H1 (cell line): Measurements from ENCODE around the gene MATN1. TPM values are rescaled to one million over a fixed set of nuclear protein-coding genes. Genes with fewer than 3 reads are reported as not detected.

Experiments
- CTCF ChIA-PET: fragments of 300-600 bp; sonication (Branson Sonifier 250); formaldehyde crosslinking; loops from one replicate; lab custom pipeline; 2021; ENCODE audit not compliant: partially characterized antibody; lab: Charles Lee
- POLR2A ChIA-PET: fragments of 300-600 bp; sonication (Branson Sonifier 250); formaldehyde crosslinking; loops from one replicate; lab custom pipeline; 2021; ENCODE audit warnings: inconsistent platforms; ENCODE audit not compliant: partially characterized antibody; lab: Charles Lee
- DNase-seq, 2 experiments: peaks; one replicate each; pipeline versions ENCODE4 v3.0.0 to v3.0.0-alpha.2; 2010 to 2022; ENCODE audit warnings: low spot score in 2 of 2, low read depth in 1 of 2, mixed read lengths in 1 of 2
- FAIRE-seq: peaks from 2 replicates; lab custom pipeline; 2011; peaks lifted over from hg19 to GRCh38; lab: Jason Lieb, UNC
- H2AFZ ChIP-seq: 2 replicates; pipeline ENCODE4 v1.8.1; 2012; ENCODE audit warnings: low read length, inconsistent platforms
- H2AK5ac ChIP-seq: 2 replicates; pipeline ENCODE4 v1.6.1; 2013; ENCODE audit warnings: low read depth, low read length
- H2BK120ac ChIP-seq: replicated peaks from 2 replicates; pipeline ENCODE3; 2013; ENCODE audit warnings: low read depth, low read length, inconsistent platforms
- H2BK12ac ChIP-seq: 2 replicates; pipeline ENCODE4 v1.6.1; 2013; ENCODE audit warnings: low read depth, low read length
- H2BK15ac ChIP-seq: 2 replicates; pipeline ENCODE4 v1.6.1; 2013; ENCODE audit warnings: low read length
- H2BK20ac ChIP-seq: 2 replicates; pipeline ENCODE4 v1.6.1; 2013; ENCODE audit warnings: low read length
- H2BK5ac ChIP-seq: 2 replicates; pipeline ENCODE4 v1.6.1; 2013; ENCODE audit warnings: low read depth, low read length
- H3K14ac ChIP-seq: 2 replicates; pipeline ENCODE4 v1.6.1; 2013; ENCODE audit warnings: inconsistent platforms; ENCODE audit not compliant: insufficient read length
- H3K18ac ChIP-seq: 2 replicates; pipeline ENCODE4 v1.6.1; 2013; ENCODE audit warnings: low read length; ENCODE audit errors: extremely low read depth
- H3K23ac ChIP-seq: 2 replicates; pipeline ENCODE4 v1.6.1; 2013; ENCODE audit warnings: inconsistent platforms; ENCODE audit not compliant: insufficient read length
- H3K23me2 ChIP-seq: 2 replicates; pipeline ENCODE4 v1.6.1; 2013; ENCODE audit warnings: low read depth, low read length
- H3K27ac ChIP-seq: 2 replicates; pipeline ENCODE4 v1.6.1; 2011; ENCODE audit warnings: low read depth, low read length, inconsistent platforms
- H3K27me3 ChIP-seq, 4 experiments: replicated peaks in 1 of 4; 1 replicate in 1 of 4; 2 replicates in 3 of 4; pipeline versions ENCODE4 v1.6.1 to v1.8.1; 2011 to 2013; ENCODE audit warnings: low read length in 3 of 4, mild to moderate bottlenecking in 3 of 4, inconsistent platforms in 2 of 4, mixed read lengths in 2 of 4, moderate library complexity in 1 of 4; ENCODE audit not compliant: control insufficient read depth in 3 of 4, insufficient read depth in 3 of 4; ENCODE audit errors: extremely low read depth in 1 of 4
- H3K36me3 ChIP-seq, 4 experiments: 2 replicates each; pipeline versions ENCODE4 v1.6.1 to v1.8.1; 2011 to 2013; ENCODE audit warnings: mild to moderate bottlenecking in 4 of 4, low read length in 3 of 4, moderate library complexity in 2 of 4, control low read depth in 1 of 4, inconsistent platforms in 1 of 4; ENCODE audit not compliant: insufficient read depth in 4 of 4, control insufficient read depth in 2 of 4
- H3K4ac ChIP-seq: replicated peaks from 2 replicates; pipeline ENCODE3; 2013; ENCODE audit warnings: low read length, low read depth, mixed read lengths, inconsistent platforms; ENCODE audit not compliant: insufficient read length
- H3K4me1 ChIP-seq, 4 experiments: replicated peaks in 1 of 4; 1 replicate in 1 of 4; 2 replicates in 3 of 4; pipeline versions ENCODE4 v1.6.1 to v1.8.1; 2011 to 2013; ENCODE audit warnings: low read length in 3 of 4, inconsistent platforms in 2 of 4, mixed read lengths in 1 of 4; ENCODE audit not compliant: insufficient read depth in 4 of 4, control insufficient read depth in 3 of 4
- H3K4me2 ChIP-seq, 2 experiments: 2 replicates each; pipeline versions ENCODE4 v1.6.1 to v1.8.1; 2011 to 2013; ENCODE audit warnings: low read depth in 2 of 2, low read length in 2 of 2, control low read depth in 1 of 2, inconsistent platforms in 1 of 2, mild to moderate bottlenecking in 1 of 2; ENCODE audit not compliant: insufficient read depth in 1 of 2
- H3K4me3 ChIP-seq, 4 experiments: fragments of 200-600, 300-600 bp in 1 of 4; sonication (generic), shearing (Covaris generic), sonication (Bioruptor Twin) in 1 of 4; 2 replicates each; pipeline versions ENCODE4 v1.5.1 to v1.8.1; 2011 to 2016; ENCODE audit warnings: low read length in 4 of 4, low read depth in 3 of 4, control low read depth in 2 of 4, inconsistent platforms in 2 of 4, mild to moderate bottlenecking in 2 of 4, mixed read lengths in 1 of 4, moderate library complexity in 1 of 4; ENCODE audit not compliant: insufficient read depth in 2 of 4; ENCODE audit errors: extremely low read depth in 1 of 4
- H3K56ac ChIP-seq: replicated peaks from 2 replicates; pipeline ENCODE3; 2013; ENCODE audit warnings: low read depth, mild to moderate bottlenecking, mixed read lengths, low read length, inconsistent platforms; ENCODE audit not compliant: insufficient read length
- H3K79me1 ChIP-seq: 2 replicates; pipeline ENCODE4 v1.6.1; 2013; ENCODE audit warnings: low read depth, low read length, control low read depth
- H3K79me2 ChIP-seq, 2 experiments: 2 replicates each; pipeline versions ENCODE4 v1.6.1 to v1.8.1; 2012 to 2013; ENCODE audit warnings: low read length in 2 of 2, mild to moderate bottlenecking in 2 of 2, inconsistent platforms in 1 of 2; ENCODE audit not compliant: insufficient read depth in 2 of 2, control insufficient read depth in 1 of 2
- H3K9ac ChIP-seq, 4 experiments: replicated peaks in 1 of 4; 1 replicate in 1 of 4; 2 replicates in 3 of 4; pipeline versions ENCODE4 v1.6.1 to v1.8.1; 2011 to 2013; ENCODE audit warnings: low read depth in 3 of 4, low read length in 3 of 4, control low read depth in 2 of 4, mild to moderate bottlenecking in 2 of 4, moderate library complexity in 2 of 4, inconsistent platforms in 1 of 4; ENCODE audit errors: extremely low read depth in 1 of 4
- H3K9me3 ChIP-seq, 2 experiments: 2 replicates each; pipeline versions ENCODE4 v1.6.1 to v1.8.1; 2012 to 2013; ENCODE audit warnings: mild to moderate bottlenecking in 2 of 2, moderate library complexity in 2 of 2, control low read depth in 1 of 2, inconsistent platforms in 1 of 2, low read depth in 1 of 2, low read length in 1 of 2, mixed read lengths in 1 of 2; ENCODE audit not compliant: insufficient read depth in 2 of 2
- H4K20me1 ChIP-seq, 2 experiments: replicated peaks in 1 of 2; 2 replicates each; pipeline versions ENCODE3 to v1.8.1; 2011 to 2013; ENCODE audit warnings: inconsistent platforms in 2 of 2, low read length in 2 of 2, mild to moderate bottlenecking in 1 of 2; ENCODE audit not compliant: insufficient read depth in 2 of 2, control insufficient read depth in 1 of 2
- H4K5ac ChIP-seq: 2 replicates; pipeline ENCODE4 v1.6.1; 2013; ENCODE audit warnings: low read length, low read depth, mixed read lengths, inconsistent platforms; ENCODE audit not compliant: insufficient read length
- H4K8ac ChIP-seq: 2 replicates; pipeline ENCODE4 v1.8.0; 2013; ENCODE audit warnings: mild to moderate bottlenecking, moderate library complexity, low read length, inconsistent platforms; ENCODE audit not compliant: insufficient read depth; ENCODE audit errors: extremely low read depth
- H4K91ac ChIP-seq: replicated peaks from 2 replicates; pipeline ENCODE3; 2013; ENCODE audit warnings: low read length, mixed read lengths, inconsistent platforms; ENCODE audit not compliant: insufficient read length
- BCL11A ChIP-seq, 2 experiments: IDR thresholded peaks; one replicate each; pipeline ENCODE4 v1.6.1; 2011; ENCODE audit warnings: low read depth in 2 of 2, low read length in 2 of 2, mild to moderate bottlenecking in 2 of 2
- CREB1 ChIP-seq: IDR thresholded peaks from 2 replicates; pipeline ENCODE4 v1.6.1; 2012; ENCODE audit warnings: inconsistent platforms
- GTF2F1 ChIP-seq: IDR thresholded peaks from 2 replicates; pipeline ENCODE4 v1.6.1; 2012; ENCODE audit warnings: low read depth, low read length, improper control_type of control experiment, borderline replicate concordance
- HDAC6 ChIP-seq: IDR thresholded peaks from one replicate; pipeline ENCODE4 v1.7.1; 2012; ENCODE audit warnings: low read depth, mild to moderate bottlenecking, inconsistent platforms, low read length, moderate library complexity
- MAX ChIP-seq: IDR thresholded peaks from 2 replicates; pipeline ENCODE4 v1.6.1; 2012; ENCODE audit warnings: inconsistent platforms
- PHF8 ChIP-seq: fragments of 200-600 bp; sonication (generic); conservative IDR thresholded peaks from 2 replicates; pipeline ENCODE4 v1.7.1; 2012; ENCODE audit warnings: low read depth, mild to moderate bottlenecking, inconsistent platforms, low read length, moderate library complexity
- RBBP5 ChIP-seq: IDR thresholded peaks from 2 replicates; pipeline ENCODE4 v1.7.1; 2012; ENCODE audit warnings: low read depth, mild to moderate bottlenecking, inconsistent platforms, low read length, moderate library complexity, borderline replicate concordance
- SP2 ChIP-seq: IDR thresholded peaks from 2 replicates; pipeline ENCODE4 v1.6.1; 2012; ENCODE audit warnings: mild to moderate bottlenecking, low read length, inconsistent platforms
- SRF ChIP-seq: IDR thresholded peaks from 2 replicates; pipeline ENCODE4 v1.6.1; 2011; ENCODE audit warnings: mild to moderate bottlenecking, low read depth, low read length, moderate library complexity
- WGBS, 2 experiments: shearing (Covaris generic) in 1 of 2; methylation state at CpG; one replicate each; pipeline versions ENCODE4 v1.1.6 to v1.1.7; 2013 to 2015; ENCODE audit warnings: low lambda C conversion rate in 2 of 2, mixed read lengths in 2 of 2, inconsistent platforms in 1 of 2, low coverage in 1 of 2, missing lambda C conversion rate in 1 of 2; ENCODE audit not compliant: insufficient replicate concordance in 2 of 2, insufficient coverage in 1 of 2, insufficient read length in 1 of 2; ENCODE audit errors: extremely low coverage in 1 of 2, missing lambda C conversion rate in 1 of 2; 5-methylcytosine and 5-hydroxymethylcytosine counted together
- polyA plus RNA-seq, 7 experiments: library from polyadenylated mRNA; depleted of rRNA in 3 of 7; stranded (reverse) in 5 of 7; unstranded in 2 of 7; fragments of >200 nt in 5 of 7; fragments of 200-250 nt in 2 of 7; gene quantifications; 1 replicate in 5 of 7; 2 replicates in 1 of 7; 4 replicates in 1 of 7; pipeline versions ENCODE4 v1.2.1 to v1.2.3, GENCODE V29; 2011 to 2013; ENCODE audit warnings: missing spikeins in 2 of 7, mixed read lengths in 2 of 7
- total RNA-seq: library from RNA; stranded (reverse); fragmentation: NEBNext Ultra II Directional; extraction: Animal tissue kit (Norgen Biotek cat#: 25700); gene quantifications from 2 replicates; pipeline ENCODE4 v1.2.1, GENCODE V29; 2021

The MATN1 gene
- total and polyA plus RNA-seq, 2 of the 8 experiments (the other 6 are each of a cell fraction or from before 2014, with no cell fraction given), result 0.12 to 0.28 TPM

- DNase-seq, result no peak
- no peaks in the 10 kb centered on the region; a peak in 1 of 7 replicates for H3K27me3 ChIP-seq
- H2AFZ ChIP-seq, result no peak overlapping the region
- peaks cover 6% of the 10 kb centered on the region; the same call in 1 of the 2 replicates for H3K23me2 ChIP-seq
- no peak overlapping the region for H3K4ac ChIP-seq
- H3K56ac ChIP-seq, result no peak overlapping the region
- H2BK12ac ChIP-seq, result no peak overlapping the region
- no peak overlapping the region for H3K27ac ChIP-seq
- H2BK120ac ChIP-seq, result no peak overlapping the region
- peaks cover 0 to 4% (median 1%) of the 10 kb centered on the region in 4 experiments; a peak in 4 of 7 replicates for H3K4me1 ChIP-seq
- no peak overlapping the region; a peak in 2 of 7 replicates for H3K9ac ChIP-seq
- H3K23ac ChIP-seq, result no peak overlapping the region
- no peak overlapping the region for H3K4me3 ChIP-seq
- H4K5ac ChIP-seq, result no peak overlapping the region
- H4K8ac ChIP-seq, result no peak overlapping the region
- no peak for FAIRE-seq
- no peak overlapping the region for H3K4me2 ChIP-seq
- H3K18ac ChIP-seq, result no peak overlapping the region
- no peak overlapping the region for H3K14ac ChIP-seq
- H4K91ac ChIP-seq, result no peak overlapping the region
- TF ChIP-seq BCL11A (IDR thresholded peaks at IDR 0.05; ENCODE audit: low read depth in 2 of 2, low read length in 2 of 2) (no peak), SRF (no peak), RBBP5 (no peak), CREB1 (no peak), SP2 (no peak), PHF8 (no peak), HDAC6 (no peak), MAX (no peak), GTF2F1 (no peak)
- no peak overlapping the region for H2BK20ac ChIP-seq
- POLR2A ChIA-PET, result no interaction called here
- H2BK5ac ChIP-seq, result no peak overlapping the region
- no peaks in the 10 kb centered on the region for H3K79me2 ChIP-seq
- no peaks in the 10 kb centered on the region for H3K79me1 ChIP-seq
- H3K36me3 ChIP-seq, result no peaks in the 10 kb centered on the region
- peaks cover 0 to 4% of the 10 kb centered on the region in 2 experiments; a peak in 2 of 4 replicates for H3K9me3 ChIP-seq
- no peak overlapping the region; the same call in 1 of the 2 replicates for H2BK15ac ChIP-seq
- H2AK5ac ChIP-seq, result no peak overlapping the region
- H4K20me1 ChIP-seq, result no peaks in the 10 kb centered on the region
- CTCF ChIA-PET, result interaction anchor here (0.6 to 55.1 kb wide), 11 partner anchors 9 to 462 kb away, joined by 3 to 1640 read pairs (median 25); partner anchors contain the start of genes LAPTM5 and SDC3
- 94% methylated on average over 27 of the region's 27 CpGs; no CpG with 5 or more reads in 1 of the 2 experiments for WGBS, 2 experiments
Observed at GRCh38 chr1:30721341-30721793, 2.0 kb downstream of the MATN1 start.
